ENCODE measurements around the gene LRRC34. TPM values are rescaled to one million over a fixed set of nuclear protein-coding genes. Genes with fewer than 3 reads are reported as not detected.

LRRC34 gene, protein sequence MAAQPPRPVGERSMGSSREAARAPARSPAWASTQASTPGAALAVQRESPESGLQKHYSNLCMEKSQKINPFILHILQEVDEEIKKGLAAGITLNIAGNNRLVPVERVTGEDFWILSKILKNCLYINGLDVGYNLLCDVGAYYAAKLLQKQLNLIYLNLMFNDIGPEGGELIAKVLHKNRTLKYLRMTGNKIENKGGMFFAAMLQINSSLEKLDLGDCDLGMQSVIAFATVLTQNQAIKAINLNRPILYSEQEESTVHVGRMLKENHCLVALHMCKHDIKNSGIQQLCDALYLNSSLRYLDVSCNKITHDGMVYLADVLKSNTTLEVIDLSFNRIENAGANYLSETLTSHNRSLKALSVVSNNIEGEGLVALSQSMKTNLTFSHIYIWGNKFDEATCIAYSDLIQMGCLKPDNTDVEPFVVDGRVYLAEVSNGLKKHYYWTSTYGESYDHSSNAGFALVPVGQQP
- 1 to 10 TPM; 2.9 to 3.3 TPM for total RNA-seq

DNA sequence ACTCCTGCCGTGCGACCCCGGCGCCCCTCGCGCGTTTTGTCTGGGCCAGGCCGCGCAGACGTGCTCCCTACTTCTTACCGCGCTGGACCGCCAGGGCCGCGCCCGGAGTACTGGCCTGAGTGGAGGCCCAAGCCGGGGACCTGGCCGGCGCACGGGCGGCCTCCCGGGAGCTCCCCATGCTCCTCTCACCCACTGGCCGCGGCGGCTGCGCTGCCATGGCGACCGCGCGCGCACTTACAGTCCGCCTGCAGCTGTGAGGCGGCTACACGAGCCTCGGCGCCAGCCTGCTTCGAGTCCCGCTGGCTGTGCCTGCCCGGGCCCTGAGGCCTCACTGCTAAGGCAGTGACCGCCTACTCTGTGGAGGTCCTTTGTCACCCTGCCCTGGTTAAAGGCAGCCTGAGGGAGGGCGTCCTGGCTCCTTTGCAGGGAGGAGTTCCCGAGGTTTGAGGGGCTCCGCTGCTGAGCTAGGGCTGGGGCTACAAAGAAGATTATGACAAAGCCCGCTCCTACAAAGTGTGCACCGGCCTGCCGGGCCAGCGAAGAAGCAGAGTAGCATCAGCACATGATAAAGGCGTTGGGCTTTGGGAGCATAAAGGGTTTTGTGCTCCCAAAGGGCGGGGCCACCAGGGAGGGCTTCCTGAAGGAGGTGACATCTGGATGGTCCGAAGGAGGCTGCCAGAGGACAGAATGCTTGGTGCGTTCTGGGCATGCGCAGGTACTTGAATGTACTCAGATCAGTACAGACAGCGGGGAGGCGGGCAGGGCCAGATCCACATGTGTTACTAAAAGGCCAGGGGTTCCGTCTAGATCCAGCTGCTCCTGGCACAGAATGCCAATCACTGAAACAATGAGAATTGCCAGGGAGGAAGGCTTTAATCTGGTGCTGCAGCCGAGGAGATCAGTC lies at the start of gene LRRC34, which contains the start of gene LRRIQ4:
Gene LRRC34, minus strand, starts transcription at position 573 of the 904 bp plus-strand sequence. Its CDS starts 356 bp downstream, at position 217.
Gene LRRIQ4, plus strand, starts transcription at position 539 of the 904 bp plus-strand sequence. CDS start 9,052 bp downstream, outside the sequence.
- TF ChIP-seq, protein P1, sequence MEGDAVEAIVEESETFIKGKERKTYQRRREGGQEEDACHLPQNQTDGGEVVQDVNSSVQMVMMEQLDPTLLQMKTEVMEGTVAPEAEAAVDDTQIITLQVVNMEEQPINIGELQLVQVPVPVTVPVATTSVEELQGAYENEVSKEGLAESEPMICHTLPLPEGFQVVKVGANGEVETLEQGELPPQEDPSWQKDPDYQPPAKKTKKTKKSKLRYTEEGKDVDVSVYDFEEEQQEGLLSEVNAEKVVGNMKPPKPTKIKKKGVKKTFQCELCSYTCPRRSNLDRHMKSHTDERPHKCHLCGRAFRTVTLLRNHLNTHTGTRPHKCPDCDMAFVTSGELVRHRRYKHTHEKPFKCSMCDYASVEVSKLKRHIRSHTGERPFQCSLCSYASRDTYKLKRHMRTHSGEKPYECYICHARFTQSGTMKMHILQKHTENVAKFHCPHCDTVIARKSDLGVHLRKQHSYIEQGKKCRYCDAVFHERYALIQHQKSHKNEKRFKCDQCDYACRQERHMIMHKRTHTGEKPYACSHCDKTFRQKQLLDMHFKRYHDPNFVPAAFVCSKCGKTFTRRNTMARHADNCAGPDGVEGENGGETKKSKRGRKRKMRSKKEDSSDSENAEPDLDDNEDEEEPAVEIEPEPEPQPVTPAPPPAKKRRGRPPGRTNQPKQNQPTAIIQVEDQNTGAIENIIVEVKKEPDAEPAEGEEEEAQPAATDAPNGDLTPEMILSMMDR (IDR thresholded peaks at IDR 0.05), result no peak
- no peaks in the 10 kb centered on the region for H3K27me3 ChIP-seq
- no peaks in the 10 kb centered on the region for H3K36me3 ChIP-seq
- peak within 1 kb of the TSS; percentile 55 to 69 for H3K4me3 ChIP-seq
- peaks cover 0 to 15% of the 10 kb centered on the region in 2 donors for H3K4me1 ChIP-seq
- peaks cover 0 to 10% of the 10 kb centered on the region in 2 donors for H3K9me3 ChIP-seq
- peak; percentile 83 for DNase-seq (ENCODE audit: low spot score)
- peak within 1 kb of the TSS; percentile 68 to 76 for H3K27ac ChIP-seq

DNA sequence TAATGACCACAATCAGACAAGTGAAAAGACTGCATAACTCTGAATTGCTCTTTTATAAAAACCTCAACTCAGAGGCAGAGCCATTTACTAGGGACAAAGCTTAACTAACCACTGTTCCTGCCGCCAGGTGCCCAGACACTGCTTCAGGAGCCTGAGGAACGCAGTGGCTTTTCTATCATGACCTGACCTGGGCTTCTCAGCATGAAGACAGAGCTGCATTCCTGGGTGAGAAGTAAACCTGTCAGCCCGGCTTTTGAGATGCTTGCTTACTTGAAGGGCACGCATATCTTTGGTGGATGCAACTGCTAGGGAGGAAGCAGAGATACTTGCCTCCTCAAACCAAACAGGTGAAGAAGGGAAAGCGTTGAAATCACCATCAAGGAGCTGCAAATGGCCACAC lies 49.2 kb upstream of the LRRC34 start:
- H3K9me3 ChIP-seq, result no peaks in the 10 kb centered on the region
- no peaks in the 10 kb centered on the region for H3K36me3 ChIP-seq
- no peak overlapping the region for H3K27ac ChIP-seq
- H3K4me1 ChIP-seq, result no peaks in the 10 kb centered on the region
- no peak overlapping the region for H3K4me3 ChIP-seq
- TF ChIP-seq, protein P1 (IDR thresholded peaks at IDR 0.05), result no peak
- no peak for DNase-seq (ENCODE audit: low spot score)
- H3K27me3 ChIP-seq, result no peaks in the 10 kb centered on the region

DNA sequence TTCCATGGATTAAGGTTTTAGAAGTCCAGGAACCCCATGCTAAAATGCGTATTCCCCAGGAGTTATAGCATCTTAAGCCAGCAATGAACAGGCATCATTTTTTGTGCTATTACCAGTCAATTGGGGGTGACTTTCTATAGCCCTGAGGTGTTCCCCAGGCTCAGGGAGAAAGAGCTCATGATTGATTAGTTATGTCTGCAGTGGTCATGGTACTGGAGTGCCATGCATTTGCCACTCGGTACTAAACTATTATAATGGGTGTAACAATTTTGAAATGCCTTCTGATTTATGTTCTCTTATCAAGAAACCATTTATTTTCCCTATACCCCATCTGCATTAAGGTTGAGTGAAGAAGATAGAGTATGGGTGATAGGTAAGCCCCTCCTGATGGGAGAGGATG lies 45.1 kb upstream of the LRRC34 start:
- H3K9me3 ChIP-seq, result no peaks in the 10 kb centered on the region
- no peaks in the 10 kb centered on the region for H3K36me3 ChIP-seq
- TF ChIP-seq, protein P1 (IDR thresholded peaks at IDR 0.05), result no peak
- H3K27me3 ChIP-seq, result no peaks in the 10 kb centered on the region
- H3K27ac ChIP-seq, result no peak overlapping the region
- no peaks in the 10 kb centered on the region for H3K4me1 ChIP-seq
- H3K4me3 ChIP-seq, result no peak overlapping the region
- no peak for DNase-seq (ENCODE audit: low spot score)

DNA sequence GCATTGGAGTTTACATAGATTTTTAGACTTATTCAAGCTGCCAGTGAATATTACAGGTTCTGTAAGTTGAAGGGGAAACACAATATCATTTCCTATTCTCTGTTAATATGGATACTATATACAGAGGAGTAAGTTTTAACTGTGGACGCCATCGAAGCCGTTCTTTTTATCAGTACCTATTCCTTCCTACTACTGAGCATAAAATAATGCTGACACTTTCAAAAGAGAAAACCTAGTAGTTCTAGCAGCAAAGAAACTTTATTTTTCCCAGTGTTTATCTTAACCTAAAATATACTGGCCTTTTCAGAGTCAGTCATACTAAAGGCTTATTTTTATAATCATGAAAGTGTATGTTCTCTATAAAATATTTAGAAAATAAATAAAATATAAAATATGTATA lies 42.8 kb upstream of the LRRC34 start:
- no peaks in the 10 kb centered on the region for H3K9me3 ChIP-seq
- no peaks in the 10 kb centered on the region for H3K27me3 ChIP-seq
- H3K4me1 ChIP-seq, result no peaks in the 10 kb centered on the region
- TF ChIP-seq, protein P1 (IDR thresholded peaks at IDR 0.05), result no peak
- H3K4me3 ChIP-seq, result no peak overlapping the region
- H3K36me3 ChIP-seq, result no peaks in the 10 kb centered on the region
- no peak for DNase-seq (ENCODE audit: low spot score)
- no peak overlapping the region for H3K27ac ChIP-seq

DNA sequence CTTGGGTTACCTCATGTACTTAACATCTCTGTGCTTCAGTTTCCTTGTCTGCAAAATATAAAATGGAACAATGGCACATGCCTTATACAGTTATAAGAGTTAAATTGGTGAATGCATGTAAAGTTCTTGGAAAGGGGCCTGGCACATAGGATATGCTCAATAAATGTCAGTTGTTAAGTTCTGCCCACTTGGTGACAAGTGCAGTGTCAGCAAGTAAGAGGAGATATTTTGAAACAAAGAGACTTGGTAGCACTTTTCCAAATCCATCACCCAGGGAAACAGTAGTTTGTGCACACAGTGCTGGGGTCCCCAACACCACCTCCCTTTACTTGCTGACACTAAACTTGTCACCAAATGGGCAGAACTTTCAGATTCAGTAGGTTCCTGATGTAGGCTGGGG lies 37.9 kb upstream of the LRRC34 start:
- H3K27me3 ChIP-seq, result no peaks in the 10 kb centered on the region
- no peaks in the 10 kb centered on the region for H3K36me3 ChIP-seq
- TF ChIP-seq, protein P1 (IDR thresholded peaks at IDR 0.05), result no peak
- no peaks in the 10 kb centered on the region for H3K9me3 ChIP-seq
- no peak for DNase-seq (ENCODE audit: low spot score)
- no peaks in the 10 kb centered on the region for H3K4me1 ChIP-seq
- H3K27ac ChIP-seq, result no peak overlapping the region
- no peak overlapping the region for H3K4me3 ChIP-seq

All from right atrium auricular region (tissue), 2 donors.